NCI-H2196 treated with DMSO at 0.1 percent for 48 hours (cell line): ENCODE results near the gene TBC1D16.
A peak's percentile ranks its signal among the peaks of the same experiment; 100 is the strongest.

Experiments used
- DNase-seq: peaks from one replicate; lab custom pipeline; 2025; ENCODE audit not compliant: unreplicated experiment; lab: John Stamatoyannopoulos, UW

The TBC1D16 gene, protein sequence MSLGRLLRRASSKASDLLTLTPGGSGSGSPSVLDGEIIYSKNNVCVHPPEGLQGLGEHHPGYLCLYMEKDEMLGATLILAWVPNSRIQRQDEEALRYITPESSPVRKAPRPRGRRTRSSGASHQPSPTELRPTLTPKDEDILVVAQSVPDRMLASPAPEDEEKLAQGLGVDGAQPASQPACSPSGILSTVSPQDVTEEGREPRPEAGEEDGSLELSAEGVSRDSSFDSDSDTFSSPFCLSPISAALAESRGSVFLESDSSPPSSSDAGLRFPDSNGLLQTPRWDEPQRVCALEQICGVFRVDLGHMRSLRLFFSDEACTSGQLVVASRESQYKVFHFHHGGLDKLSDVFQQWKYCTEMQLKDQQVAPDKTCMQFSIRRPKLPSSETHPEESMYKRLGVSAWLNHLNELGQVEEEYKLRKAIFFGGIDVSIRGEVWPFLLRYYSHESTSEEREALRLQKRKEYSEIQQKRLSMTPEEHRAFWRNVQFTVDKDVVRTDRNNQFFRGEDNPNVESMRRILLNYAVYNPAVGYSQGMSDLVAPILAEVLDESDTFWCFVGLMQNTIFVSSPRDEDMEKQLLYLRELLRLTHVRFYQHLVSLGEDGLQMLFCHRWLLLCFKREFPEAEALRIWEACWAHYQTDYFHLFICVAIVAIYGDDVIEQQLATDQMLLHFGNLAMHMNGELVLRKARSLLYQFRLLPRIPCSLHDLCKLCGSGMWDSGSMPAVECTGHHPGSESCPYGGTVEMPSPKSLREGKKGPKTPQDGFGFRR

DNA sequence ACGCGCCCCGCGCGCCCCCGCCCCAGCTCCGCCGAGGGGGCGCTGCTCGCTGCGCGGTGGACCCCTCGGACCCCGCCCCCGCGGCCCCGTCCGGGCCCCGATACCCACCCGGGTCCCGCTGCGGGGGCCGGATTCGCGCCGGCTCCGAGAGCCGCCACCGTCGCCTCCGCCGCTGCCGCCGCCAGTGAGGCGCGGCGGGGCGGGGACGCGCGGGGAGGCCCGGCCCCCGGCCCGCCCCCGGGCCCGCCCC is at the start of gene TBC1D16:
Gene TBC1D16 (minus strand): TSS at position 186 of the 250 bp plus-strand sequence. CDS start 22,325 bp downstream, outside the sequence.
- DNase-seq = no peak

DNA sequence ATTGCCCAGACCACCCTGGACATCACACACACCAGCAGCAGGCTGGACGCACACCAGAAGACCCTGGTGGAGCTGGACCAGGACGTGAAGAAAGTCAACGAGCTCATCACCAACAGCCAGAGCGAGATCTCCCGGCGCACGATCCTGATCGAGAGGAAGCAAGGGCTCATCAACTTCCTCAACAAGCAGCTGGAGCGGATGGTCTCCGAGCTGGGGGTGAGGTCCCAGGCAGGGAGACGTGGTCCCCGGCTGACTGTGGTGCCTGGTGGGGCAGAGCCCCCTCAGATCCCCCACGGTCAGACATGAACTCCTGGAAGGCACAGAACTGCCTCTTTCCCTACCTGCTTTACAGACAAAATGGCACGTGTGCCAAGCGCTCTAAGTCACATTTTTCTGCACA is 49.1 kb upstream of the TBC1D16 start:
- no peak for DNase-seq

DNA sequence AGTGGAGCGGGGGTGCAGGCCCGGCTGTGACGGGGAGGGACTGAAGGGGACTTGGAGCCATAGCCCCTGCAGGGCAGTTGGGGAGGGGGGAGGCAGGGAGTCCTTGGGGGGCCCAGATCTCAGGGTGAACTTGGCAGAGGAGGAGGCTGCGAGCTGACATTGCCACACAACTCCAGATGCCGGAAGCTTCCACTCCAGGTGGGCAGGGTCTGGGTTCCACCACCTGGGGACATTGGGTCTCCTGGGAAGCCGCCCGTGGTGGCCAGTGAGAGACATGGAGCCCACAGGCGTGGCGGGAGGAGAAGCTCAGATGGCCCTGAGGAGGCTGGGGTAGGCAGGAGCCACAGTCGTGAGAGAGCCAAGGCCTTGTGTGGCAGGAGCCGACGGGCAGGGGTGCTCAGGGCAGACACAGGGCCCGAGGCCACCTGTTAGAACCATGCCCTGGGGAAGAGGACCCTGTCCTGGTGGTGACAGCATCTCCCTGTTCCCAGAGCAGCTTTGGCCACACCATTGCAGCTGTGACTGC is 47.5 kb upstream of the TBC1D16 start:
- DNase-seq = no peak

DNA sequence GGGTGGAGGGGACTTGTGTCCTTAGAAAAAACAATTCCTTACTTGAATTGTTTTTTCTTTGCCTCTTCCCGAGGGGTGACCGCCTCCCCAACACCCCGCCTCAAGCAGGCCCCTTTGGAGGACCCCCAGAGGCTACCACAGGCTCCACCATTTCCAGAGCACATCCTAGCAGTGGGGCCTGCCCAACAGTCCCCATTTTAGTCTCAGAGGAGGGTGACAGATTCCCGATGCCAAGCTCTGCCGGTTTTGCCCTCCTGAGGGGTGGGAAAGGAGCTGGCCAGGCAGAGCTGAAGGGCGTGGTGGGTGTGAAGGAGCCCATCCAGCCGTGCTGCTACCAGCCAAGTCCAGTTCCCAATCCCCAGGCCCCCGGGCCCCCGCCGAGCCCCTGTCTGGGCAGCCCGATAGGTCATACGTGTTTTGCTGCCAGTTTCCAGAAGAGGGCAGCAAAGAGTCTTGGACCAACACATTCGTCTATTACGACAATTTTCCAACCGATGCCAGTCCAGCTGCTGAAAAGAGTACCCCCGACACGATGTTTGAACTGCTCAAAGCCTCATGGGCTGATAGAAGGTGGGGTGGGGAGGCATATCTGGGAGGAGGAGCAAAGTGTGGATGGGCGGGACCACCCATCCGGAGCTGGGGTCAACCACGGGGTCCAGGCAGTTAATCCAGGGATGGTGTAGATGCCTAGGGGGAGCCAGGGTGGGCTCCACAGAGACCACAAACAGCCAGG is 46.9 kb upstream of the TBC1D16 start:
- DNase-seq = peak; percentile 76

DNA sequence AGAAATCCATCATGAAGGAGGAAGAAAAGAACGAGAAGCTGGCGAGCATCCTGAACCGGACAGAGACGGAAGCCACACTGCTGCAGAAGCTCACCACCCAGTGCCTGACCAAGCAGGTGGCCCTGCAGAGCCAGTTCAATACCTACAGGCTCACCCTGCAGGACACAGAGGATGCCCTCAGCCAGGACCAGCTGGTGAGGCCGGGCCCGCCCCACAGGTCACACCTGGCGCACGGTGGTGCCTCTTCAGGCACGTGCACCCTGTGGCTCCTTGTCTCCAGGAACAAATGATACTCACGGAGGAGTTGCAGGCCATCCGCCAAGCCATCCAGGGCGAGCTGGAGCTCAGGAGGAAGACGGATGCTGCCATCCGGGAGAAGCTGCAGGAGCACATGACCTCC is 45.9 kb upstream of the TBC1D16 start:
- DNase-seq = peak; percentile 65

DNA sequence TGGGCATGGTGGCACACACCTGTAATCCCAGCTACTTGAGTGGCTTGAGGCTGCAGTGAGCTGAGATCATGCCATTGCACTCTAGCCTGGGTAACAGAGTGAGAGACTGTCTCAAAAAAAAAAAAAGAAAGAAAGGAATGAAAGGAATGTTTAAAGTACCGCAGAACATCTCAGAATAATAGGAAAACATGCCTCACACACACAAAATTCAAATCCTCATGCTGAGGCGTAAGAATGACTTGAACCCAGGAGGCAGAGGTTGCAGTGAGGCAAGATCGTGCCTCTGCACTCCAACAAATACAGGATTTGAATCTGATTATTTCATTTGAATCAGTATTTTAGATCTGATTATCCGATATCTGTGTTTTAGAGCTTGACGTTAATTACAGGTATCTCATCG is 44.4 kb upstream of the TBC1D16 start:
- no peak for DNase-seq

DNA sequence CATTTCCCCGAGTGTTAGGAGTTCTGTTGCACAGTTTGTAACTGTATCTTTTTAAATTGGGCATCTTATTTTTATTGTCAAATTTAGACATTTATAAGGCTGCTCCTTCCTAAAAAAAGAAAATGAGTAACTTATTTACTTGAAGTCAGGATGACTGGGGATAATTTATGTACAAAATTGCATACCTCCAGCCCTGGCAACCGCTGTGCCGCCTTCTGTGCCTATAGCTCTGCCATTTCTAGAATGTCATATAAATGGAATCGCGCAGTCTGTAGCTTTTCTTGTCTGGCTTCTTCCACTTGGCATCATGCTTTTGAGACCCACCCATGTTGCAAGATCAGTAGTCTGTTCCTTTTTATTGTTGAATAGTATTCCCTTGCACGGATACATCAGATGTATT is 36.7 kb upstream of the TBC1D16 start:
- DNase-seq = no peak

DNA sequence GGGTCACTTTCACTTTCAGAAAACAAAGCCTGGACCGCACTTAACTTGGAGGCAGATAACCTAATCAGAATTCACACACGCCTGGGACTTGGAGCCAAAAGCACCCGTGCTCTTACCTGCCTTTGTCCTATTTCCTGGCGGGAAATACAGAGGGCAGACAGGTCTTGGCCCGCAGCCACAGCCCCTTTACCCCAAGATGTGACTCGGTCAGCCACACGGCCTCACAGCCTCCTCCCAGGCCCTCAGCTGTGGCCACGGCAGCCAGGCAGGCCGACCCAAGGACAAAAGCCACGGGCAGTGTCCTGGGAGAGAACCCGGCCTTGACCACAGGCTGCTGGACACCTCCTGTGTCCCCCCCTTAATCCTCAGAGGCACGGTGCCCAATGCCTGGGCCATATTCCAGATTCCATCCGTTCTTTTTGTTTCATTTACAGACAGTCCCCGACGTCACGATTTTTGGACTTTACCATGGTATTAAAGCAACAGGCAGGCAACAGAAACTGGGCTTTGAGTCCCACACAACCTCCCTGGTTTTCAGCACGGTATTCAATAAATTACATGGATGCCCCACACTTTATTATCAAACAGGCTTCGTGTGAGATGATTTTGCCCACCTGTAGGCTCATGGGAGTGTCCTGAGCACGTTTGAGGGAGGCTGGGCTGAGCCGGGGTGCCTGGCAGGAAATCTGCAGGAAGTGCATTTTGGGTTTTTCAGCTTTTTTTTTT is 35.6 kb upstream of the TBC1D16 start:
- peak; percentile 86 for DNase-seq

DNA sequence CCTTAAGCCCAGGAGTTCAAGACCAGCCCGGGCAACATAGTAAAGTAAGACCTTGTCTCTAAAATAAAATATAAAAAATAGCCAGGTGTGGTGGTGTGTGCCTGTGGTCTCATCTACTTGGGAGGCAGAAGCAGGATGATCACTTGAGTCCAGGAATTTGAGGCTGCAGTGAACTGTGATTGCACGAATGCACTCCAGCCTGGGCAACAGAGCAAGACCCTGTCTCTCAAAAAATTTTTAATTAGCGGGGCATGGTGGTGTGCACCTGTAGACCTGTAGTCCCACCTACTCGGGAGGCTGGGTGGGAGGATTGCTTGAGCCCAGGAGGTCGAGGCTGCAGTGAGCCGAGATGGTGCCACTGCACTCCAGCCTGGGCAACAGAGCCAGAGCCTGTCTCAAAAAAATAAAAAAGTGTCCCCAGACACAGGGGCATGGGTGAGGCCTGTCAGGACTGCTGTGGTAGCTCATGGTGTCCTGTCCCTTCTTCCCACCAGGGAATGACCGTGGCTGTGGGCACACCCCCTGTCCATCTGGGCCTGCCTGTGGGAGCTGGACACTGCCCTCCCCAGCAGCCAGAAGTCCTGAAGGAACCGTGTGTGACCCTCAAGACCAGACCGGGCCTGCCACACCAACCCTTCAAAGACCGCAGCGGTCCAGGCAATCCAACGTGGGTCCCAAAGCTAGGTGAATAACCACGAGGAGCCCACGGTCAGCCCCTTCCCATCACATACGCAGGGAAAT is 34.9 kb upstream of the TBC1D16 start:
- DNase-seq = no peak

DNA sequence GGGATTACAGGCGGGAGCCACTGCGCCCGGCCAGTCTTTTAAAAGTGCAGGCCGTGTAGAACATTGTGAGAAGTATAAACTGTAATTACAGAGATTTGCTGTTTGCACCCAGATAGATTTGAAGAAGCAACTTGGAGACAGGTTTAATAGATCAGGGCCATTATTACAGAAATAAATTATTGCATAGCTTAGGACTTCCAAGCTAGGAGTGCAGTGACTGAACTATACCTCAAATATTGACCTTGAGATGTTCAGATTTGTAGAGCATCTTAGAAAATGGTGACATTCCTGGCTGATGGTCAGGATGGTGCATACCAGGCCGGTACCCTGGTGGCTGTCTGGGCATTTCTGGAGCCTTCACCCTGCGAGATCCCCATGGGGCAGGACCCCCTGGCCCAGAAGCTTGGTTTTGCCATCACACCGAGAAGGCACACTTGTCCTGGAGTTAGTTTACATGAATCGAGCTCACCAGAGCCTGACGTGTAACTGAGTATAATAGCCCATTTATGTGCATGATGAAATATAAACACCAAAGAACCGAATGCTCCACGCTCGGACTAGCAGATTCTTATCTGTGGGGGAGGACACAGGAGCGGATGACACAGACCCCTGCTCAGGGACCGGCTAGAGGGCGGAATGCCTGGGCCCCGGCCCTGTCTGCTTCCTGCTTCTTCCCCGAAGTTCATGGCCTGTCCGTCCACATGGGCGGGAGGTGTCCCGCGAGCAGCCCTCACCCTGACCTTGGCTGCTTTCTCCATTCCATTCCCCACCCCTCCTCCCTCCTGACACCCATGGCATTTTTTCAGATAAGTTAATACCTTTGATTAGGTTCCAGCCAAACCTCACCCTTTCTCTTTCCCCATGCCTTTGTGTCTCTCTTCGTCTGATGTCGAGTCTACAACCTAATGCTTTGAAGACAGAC is 32.9 kb upstream of the TBC1D16 start:
- DNase-seq = no peak

DNA sequence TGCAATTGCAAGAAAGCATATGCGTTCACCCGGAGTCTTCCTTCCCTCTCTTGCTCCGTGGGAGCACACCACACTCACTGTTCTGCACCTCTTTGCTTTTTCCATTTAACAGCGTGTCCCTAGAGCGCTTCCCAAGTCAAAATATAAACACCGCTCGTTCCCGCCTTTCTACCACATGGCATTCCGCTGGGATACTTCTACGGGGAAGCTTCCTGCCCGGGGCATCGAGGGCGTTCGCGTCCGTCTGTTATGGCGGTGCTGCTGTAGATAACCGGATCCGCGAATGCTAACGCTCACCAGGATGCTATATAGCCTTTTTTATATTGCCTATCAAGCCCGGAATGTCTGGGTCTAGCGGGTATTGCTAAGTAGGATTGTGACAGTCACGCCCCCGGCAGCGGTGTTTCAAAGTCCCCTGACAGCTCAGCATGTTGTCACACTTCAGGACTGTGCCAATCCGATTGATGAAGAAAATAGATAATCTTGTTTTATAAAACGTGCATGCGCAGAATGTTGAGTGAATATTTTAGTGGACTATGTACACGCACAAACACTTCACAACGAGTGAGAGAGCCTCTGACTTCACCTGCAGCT is 31.8 kb upstream of the TBC1D16 start:
- DNase-seq = no peak

DNA sequence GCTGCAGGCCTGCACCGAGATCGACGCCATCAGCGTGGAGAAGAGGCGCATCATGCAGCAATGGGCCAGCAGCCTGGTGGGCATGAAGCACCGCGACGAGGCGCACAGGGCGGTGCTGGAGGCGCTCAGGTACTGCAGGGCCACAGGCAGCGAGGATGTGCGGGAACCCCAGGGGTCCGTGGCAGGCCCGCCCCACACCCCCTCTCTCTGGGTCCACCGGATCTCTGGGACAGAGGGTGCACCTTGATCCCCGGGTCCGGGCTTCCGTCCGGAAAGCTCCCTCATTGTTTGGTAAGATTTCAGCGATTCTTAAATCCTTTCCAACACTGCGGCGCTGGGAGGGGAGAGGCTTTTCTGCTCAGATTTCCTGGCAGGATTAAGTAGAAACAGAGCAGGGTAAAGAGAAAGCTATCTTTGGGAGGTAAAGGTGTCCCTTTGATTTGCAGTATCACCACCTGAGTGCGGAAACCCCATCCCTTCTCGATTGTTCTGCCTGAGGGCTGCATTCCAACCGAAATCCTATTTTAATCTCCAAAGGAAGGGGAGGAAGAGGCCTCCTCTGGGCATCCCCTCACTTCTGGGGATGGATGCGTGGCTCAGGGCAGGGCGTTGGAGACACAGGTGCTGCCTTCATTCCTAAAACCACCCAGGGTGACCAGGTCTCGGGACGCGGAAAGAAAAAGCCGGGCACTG is 30.0 kb upstream of the TBC1D16 start:
- DNase-seq = no peak

DNA sequence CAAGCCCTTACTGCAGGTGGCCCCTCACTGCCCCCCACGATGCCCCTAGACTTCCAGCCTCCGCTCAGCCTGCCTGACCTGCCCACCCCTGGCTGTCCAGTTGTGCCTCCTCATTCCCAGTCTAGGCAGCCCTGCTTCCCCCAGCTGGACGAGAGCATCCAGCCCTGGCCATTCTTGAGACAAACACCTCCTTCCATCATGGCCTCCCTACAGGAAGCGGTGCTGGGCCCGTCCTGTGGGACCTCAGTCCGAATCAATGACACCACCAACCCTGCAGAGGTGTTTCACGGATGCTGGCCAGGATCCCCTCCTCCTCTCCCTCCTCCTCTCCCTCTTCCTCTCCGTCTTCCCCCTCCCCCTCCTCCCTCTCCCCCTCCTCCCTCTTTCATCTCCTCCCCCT is 29.0 kb upstream of the TBC1D16 start:
- DNase-seq = no peak

DNA sequence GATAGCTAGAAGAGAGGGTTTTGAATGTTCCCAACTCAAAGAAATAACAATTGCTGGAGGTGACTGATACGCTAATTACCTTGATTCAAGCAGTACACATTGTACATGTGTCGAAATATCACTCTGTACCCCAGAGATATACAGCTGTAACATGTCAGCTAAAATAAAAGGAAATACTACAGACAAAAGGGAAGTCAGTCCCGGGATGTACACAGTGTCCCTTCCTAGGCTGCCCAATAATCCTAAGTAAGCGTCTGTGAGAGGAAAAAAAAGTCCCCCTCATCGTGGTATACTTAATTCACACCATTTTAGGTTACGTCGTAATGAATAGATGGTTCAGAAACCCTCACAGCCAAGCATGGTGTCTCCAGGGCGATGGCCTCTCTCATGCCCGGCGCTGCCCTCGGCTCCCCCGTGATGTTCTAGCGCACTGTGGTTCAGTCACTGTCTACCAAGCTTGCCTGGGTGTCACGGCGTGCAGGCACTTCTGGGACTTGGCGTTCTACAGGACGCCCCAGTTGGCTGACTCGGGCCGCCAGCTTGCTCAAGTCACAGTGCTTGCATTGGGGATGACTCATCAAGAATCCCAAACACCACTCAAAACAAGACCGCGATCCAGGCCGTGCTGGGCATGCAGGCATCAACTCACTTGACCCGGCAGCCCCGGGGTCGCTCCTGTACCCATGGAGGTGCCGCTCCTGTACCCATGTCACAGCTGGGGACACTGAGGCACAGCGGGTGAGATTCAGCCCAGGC is 28.3 kb upstream of the TBC1D16 start:
- DNase-seq = no peak

DNA sequence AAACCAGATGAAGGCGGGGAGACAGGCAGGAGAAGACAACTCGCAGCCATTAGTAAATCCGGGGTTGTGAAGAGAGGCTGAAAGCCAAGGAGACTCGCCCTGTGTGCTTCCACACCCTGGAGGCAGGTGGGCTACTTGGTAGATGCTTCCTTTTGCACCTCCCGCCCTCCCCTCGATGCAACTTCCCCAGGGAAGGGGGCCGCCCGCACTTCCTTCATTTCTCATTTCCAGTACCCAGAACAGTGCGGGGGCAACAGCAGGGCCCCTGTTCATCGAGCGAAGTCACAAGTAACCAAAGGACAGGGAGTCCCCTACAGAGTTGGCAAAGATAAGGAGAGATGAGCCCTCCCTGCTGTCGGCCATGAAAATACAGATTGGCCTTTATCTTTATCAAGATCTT is 25.7 kb upstream of the TBC1D16 start:
- no peak for DNase-seq

DNA sequence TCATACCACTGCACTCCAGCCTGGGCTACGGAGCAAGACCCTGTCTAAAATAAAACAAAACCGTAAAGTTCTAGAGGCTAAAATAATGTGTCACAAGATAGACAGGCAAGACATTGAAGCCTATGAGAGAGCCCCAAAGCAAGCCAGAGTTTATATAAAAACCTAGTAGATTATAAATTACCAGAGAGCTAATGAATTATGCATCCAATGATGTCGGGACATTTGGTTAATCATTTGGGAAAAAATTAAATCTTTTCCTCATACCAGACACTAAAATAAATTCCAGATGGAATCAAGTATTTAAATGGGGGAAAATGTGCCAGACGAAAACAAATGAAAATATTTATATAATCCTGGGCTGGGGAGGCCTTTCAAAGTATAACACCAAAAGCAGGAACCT is 25.0 kb upstream of the TBC1D16 start:
- DNase-seq = no peak

DNA sequence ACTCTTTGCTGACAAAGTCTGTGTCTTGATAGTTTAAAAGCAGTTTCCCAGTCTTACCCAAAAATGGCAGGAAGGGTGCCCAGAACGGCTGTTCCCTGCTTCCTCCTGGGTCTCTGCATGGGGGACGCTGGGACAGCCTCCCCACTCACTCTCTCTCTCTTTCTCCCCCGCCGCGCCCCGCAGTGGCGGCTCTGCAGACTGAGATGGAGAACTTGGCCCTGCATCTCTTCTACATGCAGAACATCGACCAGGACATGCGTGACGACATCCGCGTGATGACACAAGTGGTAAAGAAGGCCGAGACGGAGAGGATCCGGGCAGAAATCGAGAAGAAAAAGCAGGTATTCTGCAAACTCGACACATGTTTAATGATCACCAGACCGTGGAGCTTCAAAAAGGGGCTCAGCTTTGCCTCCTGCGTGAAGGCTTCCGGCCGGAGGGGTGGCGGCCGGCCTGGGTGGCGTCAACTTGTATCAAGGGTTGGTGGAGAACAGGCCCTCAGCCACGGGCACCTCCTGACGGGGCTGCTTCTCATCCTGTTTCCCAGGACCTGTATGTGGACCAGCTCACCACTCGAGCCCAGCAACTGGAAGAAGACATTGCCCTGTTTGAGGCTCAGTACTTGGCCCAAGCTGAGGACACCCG is 22.8 kb upstream of the TBC1D16 start:
- DNase-seq = no peak
